Measurements from ENCODE around the gene CD46. TPM values are rescaled to one million over a fixed set of nuclear protein-coding genes. Genes with fewer than 3 reads are reported as not detected.
A peak's percentile ranks its signal among the peaks of the same experiment; 100 is the strongest.
"Not testable (repeated sequence)": the region's sequence is repeated elsewhere in the genome, so short reads cannot be mapped to it uniquely, and the experiment has no call there.

CD46 gene
- polyA plus RNA-seq, 1 donor = 288 TPM

DNA sequence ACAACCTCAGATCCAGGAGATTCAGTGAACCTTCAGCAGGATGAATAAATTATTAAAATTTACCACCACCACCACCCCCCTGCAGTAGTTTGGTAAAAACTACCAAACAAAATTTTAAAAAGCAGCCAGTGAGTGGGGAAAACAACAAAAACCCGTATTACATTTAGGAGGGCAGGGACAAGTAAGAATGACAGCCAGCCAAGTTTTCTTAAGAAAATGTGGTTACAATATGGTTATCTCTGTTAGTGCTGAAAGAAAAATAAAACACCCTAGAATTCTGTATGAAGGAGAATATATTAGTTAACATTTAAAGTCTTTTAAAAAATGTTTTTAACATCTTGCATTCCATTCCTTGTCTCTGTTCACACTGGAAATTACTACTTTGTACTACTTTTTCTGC is 14.7 kb downstream of the CD46 start:
- H3K27ac ChIP-seq (ENCODE audit: low read length) = no peak overlapping the region
- H3K27me3 ChIP-seq (ENCODE audit: control insufficient read depth, insufficient read depth, low read length) = no peaks in the 10 kb centered on the region
- no peak overlapping the region for H3K4me3 ChIP-seq (ENCODE audit: low read length)
- H3K4me1 ChIP-seq (ENCODE audit: control insufficient read depth, insufficient read depth, low read length) = no peaks in the 10 kb centered on the region
- peaks cover 14% of the 10 kb centered on the region for H3K9me3 ChIP-seq (ENCODE audit: control insufficient read depth, low read depth, low read length)
- H3K36me3 ChIP-seq (ENCODE audit: control insufficient read depth, insufficient read depth, low read length) = peaks cover 55% of the 10 kb centered on the region
- WGBS (ENCODE audit: insufficient coverage, low lambda C conversion rate) = 86% methylated on average over 1 of the region's 1 CpG
- DNase-seq = no peak

DNA sequence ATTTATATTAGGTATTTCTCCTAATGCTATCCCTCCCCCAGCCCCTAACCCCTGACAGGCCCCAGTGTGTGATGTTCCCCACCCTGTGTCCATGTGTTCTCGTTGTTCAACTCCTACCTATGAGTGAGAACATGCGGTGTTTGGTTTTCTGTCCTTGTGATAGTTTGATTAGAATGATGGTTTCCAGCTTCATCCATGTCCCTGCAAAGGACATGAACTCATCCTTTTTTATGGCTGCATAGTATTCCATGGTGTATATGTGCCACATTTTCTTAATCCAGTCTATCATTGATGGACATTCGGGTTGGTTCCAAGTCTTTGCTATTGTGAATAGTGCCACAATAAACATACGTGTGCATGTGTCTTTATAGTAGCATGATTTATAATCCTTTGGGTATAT is 18.7 kb downstream of the CD46 start:
- no CpG with 5 or more reads among the region's 4 CpGs for WGBS (ENCODE audit: insufficient coverage, low lambda C conversion rate)
- not testable (repeated sequence) for DNase-seq; H3K4me1 ChIP-seq (ENCODE audit: control insufficient read depth, insufficient read depth, low read length); H3K4me3 ChIP-seq (ENCODE audit: low read length); H3K9me3 ChIP-seq (ENCODE audit: control insufficient read depth, low read depth, low read length); H3K27ac ChIP-seq (ENCODE audit: low read length); H3K27me3 ChIP-seq (ENCODE audit: control insufficient read depth, insufficient read depth, low read length)
- H3K36me3 ChIP-seq (ENCODE audit: control insufficient read depth, insufficient read depth, low read length) = peaks cover 30% of the 10 kb centered on the region

DNA sequence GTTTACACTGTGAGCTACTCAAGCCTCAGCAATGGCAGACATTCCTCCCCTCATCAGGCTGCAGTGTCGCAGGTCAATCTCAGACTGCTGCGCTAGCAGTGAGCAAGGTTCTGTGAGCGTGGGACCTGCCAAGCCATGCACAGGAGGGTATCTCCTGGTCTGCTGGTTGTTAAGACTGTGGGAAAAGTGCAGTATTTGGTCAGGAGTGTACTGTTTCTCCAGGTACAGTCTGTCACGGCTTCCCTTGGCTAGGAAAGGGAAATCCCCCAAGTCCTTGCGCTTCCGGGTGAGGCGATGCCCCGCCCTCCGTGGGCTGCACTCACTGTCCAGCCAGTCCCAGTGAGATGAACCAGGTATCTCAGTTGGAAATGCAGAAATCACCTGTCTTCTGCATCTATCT is 24.2 kb downstream of the CD46 start:
- peaks cover 27% of the 10 kb centered on the region for H3K36me3 ChIP-seq (ENCODE audit: control insufficient read depth, insufficient read depth, low read length)
- H3K4me3 ChIP-seq (ENCODE audit: low read length); H3K27me3 ChIP-seq (ENCODE audit: control insufficient read depth, insufficient read depth, low read length); H3K4me1 ChIP-seq (ENCODE audit: control insufficient read depth, insufficient read depth, low read length); H3K27ac ChIP-seq (ENCODE audit: low read length); H3K9me3 ChIP-seq (ENCODE audit: control insufficient read depth, low read depth, low read length); DNase-seq: not testable (repeated sequence)
- WGBS (ENCODE audit: insufficient coverage, low lambda C conversion rate) = no CpG with 5 or more reads among the region's 9 CpGs

DNA sequence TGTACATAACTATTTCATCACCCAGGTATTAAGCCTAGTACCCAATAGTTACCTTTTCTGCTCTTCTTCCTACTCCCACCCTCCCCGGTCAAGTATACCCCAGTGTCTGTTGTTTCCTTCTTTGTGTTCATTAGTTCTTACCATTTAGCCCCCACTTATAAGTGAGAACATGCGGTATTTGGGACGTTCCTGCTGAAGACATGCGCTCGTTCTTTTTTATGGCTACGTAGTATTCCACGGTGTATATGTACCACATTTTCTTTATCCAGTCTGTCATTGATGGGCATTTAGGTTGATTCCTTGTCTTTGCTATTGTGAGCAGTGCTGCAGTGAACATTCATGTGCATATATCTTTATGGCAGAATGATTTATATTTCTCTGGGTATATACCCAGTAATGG is 25.6 kb downstream of the CD46 start:
- 100% methylated on average over 1 of the region's 7 CpGs for WGBS (ENCODE audit: insufficient coverage, low lambda C conversion rate)
- not testable (repeated sequence) for H3K4me1 ChIP-seq (ENCODE audit: control insufficient read depth, insufficient read depth, low read length); H3K27ac ChIP-seq (ENCODE audit: low read length); H3K9me3 ChIP-seq (ENCODE audit: control insufficient read depth, low read depth, low read length); H3K27me3 ChIP-seq (ENCODE audit: control insufficient read depth, insufficient read depth, low read length); H3K4me3 ChIP-seq (ENCODE audit: low read length); DNase-seq
- H3K36me3 ChIP-seq (ENCODE audit: control insufficient read depth, insufficient read depth, low read length) = peaks cover 27% of the 10 kb centered on the region

DNA sequence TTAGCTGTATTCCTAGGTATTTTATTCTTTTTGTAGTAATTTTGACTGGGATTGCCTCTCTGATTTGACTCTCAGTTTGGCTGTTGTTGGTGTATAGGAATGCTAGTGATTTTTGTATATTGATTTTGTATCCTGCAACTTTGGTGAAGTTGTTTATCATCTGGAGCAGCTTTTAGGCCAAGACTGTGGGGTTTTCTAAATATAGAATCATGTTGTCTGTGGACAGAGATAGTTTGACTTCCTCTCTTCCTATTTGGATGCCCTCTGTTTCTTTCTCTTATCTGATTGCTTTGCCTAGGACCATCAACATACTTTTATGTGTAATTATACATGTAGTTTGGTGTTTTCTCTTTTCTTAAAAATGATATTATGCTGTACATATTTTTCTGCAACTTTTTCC is 27.2 kb downstream of the CD46 start:
- H3K36me3 ChIP-seq (ENCODE audit: control insufficient read depth, insufficient read depth, low read length) = peaks cover 27% of the 10 kb centered on the region

DNA sequence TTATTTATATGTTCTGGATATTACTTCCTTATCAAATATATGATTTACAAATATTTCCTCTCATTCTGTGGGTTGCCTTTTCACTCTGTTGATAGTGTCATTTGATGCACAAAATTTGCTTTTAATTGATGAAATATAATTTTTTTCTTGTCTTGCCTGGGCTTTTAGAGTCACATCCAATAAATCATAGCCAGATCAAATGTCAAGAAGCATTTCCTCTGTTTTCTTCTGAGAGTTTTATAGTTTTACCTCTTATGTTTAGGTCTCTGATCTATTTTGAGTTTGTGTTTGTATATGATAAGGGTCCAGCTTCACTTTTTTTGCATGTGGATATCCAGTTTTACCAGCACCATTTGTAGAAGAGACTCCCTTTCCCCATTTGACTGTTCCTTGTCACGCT is 29.5 kb downstream of the CD46 start:
- no peak for DNase-seq
- Histone ChIP-seq H3K4me3 (ENCODE audit: low read length) (no peak overlapping the region), H3K9me3 (ENCODE audit: control insufficient read depth, low read depth, low read length) (no peaks in the 10 kb centered on the region), H3K27ac (ENCODE audit: low read length) (no peak overlapping the region), H3K36me3 (ENCODE audit: control insufficient read depth, insufficient read depth, low read length) (peaks cover 21% of the 10 kb centered on the region), H3K4me1 (ENCODE audit: control insufficient read depth, insufficient read depth, low read length) (no peaks in the 10 kb centered on the region), H3K27me3 (ENCODE audit: control insufficient read depth, insufficient read depth, low read length) (no peaks in the 10 kb centered on the region)
- WGBS (ENCODE audit: insufficient coverage, low lambda C conversion rate) = 100% methylated on average over 1 of the region's 1 CpG

More for the DNA sequence above, 27.2 kb downstream of the CD46 start:
- Histone ChIP-seq H3K4me1 (ENCODE audit: control insufficient read depth, insufficient read depth, low read length) (no peaks in the 10 kb centered on the region), H3K9me3 (ENCODE audit: control insufficient read depth, low read depth, low read length) (no peaks in the 10 kb centered on the region), H3K4me3 (ENCODE audit: low read length) (no peak overlapping the region), H3K27me3 (ENCODE audit: control insufficient read depth, insufficient read depth, low read length) (no peaks in the 10 kb centered on the region), H3K27ac (ENCODE audit: low read length) (no peak overlapping the region)
- no peak for DNase-seq

DNA sequence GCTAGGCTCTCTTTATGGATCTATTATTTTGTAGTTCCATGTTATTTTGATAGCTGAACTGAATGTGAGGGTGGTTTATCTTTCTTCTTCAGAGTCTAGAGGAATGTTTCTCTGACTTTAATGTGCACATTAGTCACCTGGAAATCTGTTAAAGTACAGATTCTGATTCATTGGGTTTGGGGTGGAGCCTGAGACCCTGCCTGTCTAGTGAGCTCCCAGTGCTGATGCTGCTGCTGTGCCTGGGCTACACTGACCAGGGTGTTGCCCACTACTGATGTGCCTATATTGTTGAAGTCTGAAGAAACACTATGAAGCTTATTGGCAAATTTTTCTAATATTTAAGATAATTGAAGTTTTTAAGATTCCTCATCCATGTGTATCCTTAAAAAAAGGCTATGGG is 35.9 kb downstream of the CD46 start:
- peaks cover 29% of the 10 kb centered on the region for H3K36me3 ChIP-seq (ENCODE audit: control insufficient read depth, insufficient read depth, low read length)

DNA sequence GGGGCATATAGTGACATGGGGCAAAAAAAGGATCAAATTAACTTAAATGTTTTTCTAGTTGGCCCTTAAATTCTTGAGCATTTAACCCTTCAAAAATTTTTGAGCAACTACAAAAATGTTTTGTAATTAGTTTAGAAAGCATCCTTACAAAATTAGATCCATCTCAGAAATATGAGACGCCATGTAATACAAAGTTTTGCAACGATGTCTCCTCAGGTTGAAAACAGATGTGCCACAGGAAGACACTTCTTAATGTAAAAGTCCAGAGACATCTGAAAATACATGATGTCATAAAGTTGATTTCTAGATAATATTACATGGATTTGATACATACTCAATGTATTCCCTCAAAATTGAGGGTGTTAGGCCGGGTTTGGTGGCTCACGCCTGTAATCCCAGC is 37.5 kb downstream of the CD46 start:
- H3K4me3 ChIP-seq (ENCODE audit: low read length) = no peak overlapping the region
- H3K9me3 ChIP-seq (ENCODE audit: control insufficient read depth, low read depth, low read length) = no peaks in the 10 kb centered on the region
- H3K4me1 ChIP-seq (ENCODE audit: control insufficient read depth, insufficient read depth, low read length) = peaks cover 19% of the 10 kb centered on the region
- H3K27ac ChIP-seq (ENCODE audit: low read length) = peak overlapping the region; percentile 77
- DNase-seq = peak in 1 of 2 donors; percentile 21
- WGBS (ENCODE audit: insufficient coverage, low lambda C conversion rate) = 100% methylated on average over 1 of the region's 4 CpGs
- no peaks in the 10 kb centered on the region for H3K27me3 ChIP-seq (ENCODE audit: control insufficient read depth, insufficient read depth, low read length)
- peaks cover 35% of the 10 kb centered on the region for H3K36me3 ChIP-seq (ENCODE audit: control insufficient read depth, insufficient read depth, low read length)

More for the DNA sequence above, 35.9 kb downstream of the CD46 start:
- no peaks in the 10 kb centered on the region for H3K9me3 ChIP-seq (ENCODE audit: control insufficient read depth, low read depth, low read length)
- H3K4me3 ChIP-seq (ENCODE audit: low read length) = no peak overlapping the region
- no peaks in the 10 kb centered on the region for H3K27me3 ChIP-seq (ENCODE audit: control insufficient read depth, insufficient read depth, low read length)
- H3K27ac ChIP-seq (ENCODE audit: low read length) = no peak overlapping the region
- no peak for DNase-seq
- H3K4me1 ChIP-seq (ENCODE audit: control insufficient read depth, insufficient read depth, low read length) = peaks cover 19% of the 10 kb centered on the region

DNA sequence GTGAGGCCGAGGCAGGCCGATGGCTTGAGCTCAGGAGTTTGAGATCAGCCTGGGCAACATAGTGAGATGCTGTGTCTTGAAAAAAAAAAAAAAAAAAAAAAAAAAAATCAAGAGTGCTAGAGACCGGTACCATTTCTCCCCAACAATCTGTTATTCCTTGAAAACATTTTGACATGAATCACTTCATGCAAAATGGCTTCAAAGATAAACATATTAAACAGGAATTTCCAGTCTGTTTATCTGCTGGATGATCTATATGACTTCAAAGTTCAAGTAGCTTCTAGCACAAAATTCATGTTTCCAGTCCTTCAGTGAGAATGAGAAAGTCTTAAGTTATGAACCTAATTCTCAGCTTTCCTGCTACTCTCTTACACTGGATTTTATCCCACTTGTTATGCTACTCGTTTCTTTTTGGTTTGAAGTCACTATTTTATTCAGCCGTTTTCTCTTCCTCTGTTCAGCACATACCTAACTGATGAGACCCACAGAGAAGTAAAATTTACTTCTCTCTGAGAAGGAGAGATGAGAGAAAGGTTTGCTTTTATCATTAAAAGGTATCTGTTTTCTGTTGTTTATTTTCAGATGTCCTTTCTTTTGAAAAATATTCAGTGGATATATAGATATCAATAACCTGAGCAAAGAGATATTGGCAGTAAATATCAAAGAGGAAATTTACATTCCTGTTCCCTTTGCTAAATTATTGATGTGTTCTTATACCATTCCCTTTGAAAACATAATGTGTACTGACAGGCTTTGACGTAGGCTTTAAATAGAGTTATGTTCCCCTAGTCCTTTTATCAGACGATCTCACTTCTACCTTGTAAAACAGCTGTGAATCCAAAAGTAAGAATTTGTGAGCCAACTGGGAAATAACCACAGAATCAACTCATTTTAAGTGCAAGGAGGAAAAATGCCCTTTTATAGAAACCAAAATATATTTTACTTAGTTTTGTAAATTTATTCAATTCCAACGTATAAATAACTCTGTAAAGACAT is 38.2 kb downstream of the CD46 start:
- no peak overlapping the region for H3K4me3 ChIP-seq (ENCODE audit: low read length)
- WGBS (ENCODE audit: insufficient coverage, low lambda C conversion rate) = 14% methylated on average over 4 of the region's 8 CpGs
- DNase-seq = peak; percentile 63 to 88
- no peaks in the 10 kb centered on the region for H3K9me3 ChIP-seq (ENCODE audit: control insufficient read depth, low read depth, low read length)
- no peaks in the 10 kb centered on the region for H3K27me3 ChIP-seq (ENCODE audit: control insufficient read depth, insufficient read depth, low read length)
- H3K36me3 ChIP-seq (ENCODE audit: control insufficient read depth, insufficient read depth, low read length) = peaks cover 34% of the 10 kb centered on the region
- peaks cover 19% of the 10 kb centered on the region for H3K4me1 ChIP-seq (ENCODE audit: control insufficient read depth, insufficient read depth, low read length)
- peak overlapping the region; percentile 77 for H3K27ac ChIP-seq (ENCODE audit: low read length)

DNA sequence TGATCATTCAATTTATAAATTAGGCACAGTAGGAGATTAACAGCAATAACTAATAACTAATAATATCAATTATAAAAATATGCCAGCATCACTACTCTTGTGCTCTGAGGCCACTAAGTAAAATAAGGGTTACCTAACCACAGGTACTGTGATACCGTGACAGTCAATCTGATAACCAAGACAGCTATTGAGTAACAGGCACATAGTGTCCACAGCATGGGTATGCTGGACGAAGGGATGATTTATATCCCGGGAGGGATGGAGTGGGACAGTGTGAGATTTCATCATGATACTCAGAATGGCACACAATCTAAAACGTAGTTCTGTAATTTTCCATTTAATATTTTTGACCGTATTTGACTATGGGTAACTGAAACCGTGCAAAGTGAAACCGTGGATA is 39.4 kb downstream of the CD46 start:
- H3K36me3 ChIP-seq (ENCODE audit: control insufficient read depth, insufficient read depth, low read length) = peaks cover 38% of the 10 kb centered on the region
- peak; percentile 13 to 16 for DNase-seq
- peaks cover 19% of the 10 kb centered on the region for H3K4me1 ChIP-seq (ENCODE audit: control insufficient read depth, insufficient read depth, low read length)
- H3K27ac ChIP-seq (ENCODE audit: low read length) = no peak overlapping the region
- no peak overlapping the region for H3K4me3 ChIP-seq (ENCODE audit: low read length)
- no peaks in the 10 kb centered on the region for H3K27me3 ChIP-seq (ENCODE audit: control insufficient read depth, insufficient read depth, low read length)
- no peaks in the 10 kb centered on the region for H3K9me3 ChIP-seq (ENCODE audit: control insufficient read depth, low read depth, low read length)
- 93% methylated on average over 4 of the region's 7 CpGs for WGBS (ENCODE audit: insufficient coverage, low lambda C conversion rate)

DNA sequence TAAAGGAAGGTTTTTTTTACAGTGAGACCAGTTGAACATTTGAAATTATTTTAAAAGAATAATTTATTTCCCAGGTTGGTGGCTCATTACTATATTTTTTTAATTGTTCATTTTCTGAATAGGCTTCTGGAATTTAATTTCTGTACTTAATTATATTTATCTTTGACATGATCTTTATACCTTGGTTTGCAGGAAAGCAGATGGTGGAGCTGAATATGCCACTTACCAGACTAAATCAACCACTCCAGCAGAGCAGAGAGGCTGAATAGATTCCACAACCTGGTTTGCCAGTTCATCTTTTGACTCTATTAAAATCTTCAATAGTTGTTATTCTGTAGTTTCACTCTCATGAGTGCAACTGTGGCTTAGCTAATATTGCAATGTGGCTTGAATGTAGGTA is 41.5 kb downstream of the CD46 start:
- no peaks in the 10 kb centered on the region for H3K27me3 ChIP-seq (ENCODE audit: control insufficient read depth, insufficient read depth, low read length)
- peaks cover 29% of the 10 kb centered on the region for H3K36me3 ChIP-seq (ENCODE audit: control insufficient read depth, insufficient read depth, low read length)
- no peak overlapping the region for H3K4me3 ChIP-seq (ENCODE audit: low read length)
- no peaks in the 10 kb centered on the region for H3K9me3 ChIP-seq (ENCODE audit: control insufficient read depth, low read depth, low read length)
- H3K4me1 ChIP-seq (ENCODE audit: control insufficient read depth, insufficient read depth, low read length) = peaks cover 19% of the 10 kb centered on the region
- no peak overlapping the region for H3K27ac ChIP-seq (ENCODE audit: low read length)
- no peak for DNase-seq

Measured in large intestine (tissue), 3 donors.